NT2/D1 (cell line): ENCODE results near the gene CNTD1.

ENCODE experiments used
- SUZ12 ChIP-seq: IDR thresholded peaks from 2 replicates; pipeline ENCODE4 v1.6.1; 2011; ENCODE audit not compliant: insufficient read length, insufficient read depth; ENCODE audit errors: extremely low read depth
- YY1 ChIP-seq: IDR thresholded peaks from 2 replicates; pipeline ENCODE4 v1.6.1; 2011; ENCODE audit not compliant: insufficient read length, insufficient read depth
- ZNF274 ChIP-seq: IDR thresholded peaks from 2 replicates; pipeline ENCODE4 v1.6.1; 2011; ENCODE audit warnings: mild to moderate bottlenecking, low read depth, low read length

GRCh38 chr17:42853968-42854790, 55.5 kb downstream of the CNTD1 start:
- TF ChIP-seq ZNF274 (no peak), SUZ12 (no peak), YY1 (no peak)
